ENCODE results near the gene GMPR2.

GRCh38 chr14:24273422-24273998 lies 40.8 kb downstream of the GMPR2 start:
- peak in 2 of 6 experiments; percentile 8 to 20 for TF ChIP-seq CTCF (IDR thresholded peaks at IDR 0.05)
- TF ChIP-seq POLR2A (IDR thresholded peaks at IDR 0.05): no peak
- no peak for TF ChIP-seq POLR2AphosphoS5 (IDR thresholded peaks at IDR 0.05)

All from upper lobe of left lung (tissue), 4 donors.